ENCODE results near the gene RRAS.
"Not testable (repeated sequence)": the region's sequence is repeated elsewhere in the genome, so short reads cannot be mapped to it uniquely, and the experiment has no call there.

The RRAS gene

DNA sequence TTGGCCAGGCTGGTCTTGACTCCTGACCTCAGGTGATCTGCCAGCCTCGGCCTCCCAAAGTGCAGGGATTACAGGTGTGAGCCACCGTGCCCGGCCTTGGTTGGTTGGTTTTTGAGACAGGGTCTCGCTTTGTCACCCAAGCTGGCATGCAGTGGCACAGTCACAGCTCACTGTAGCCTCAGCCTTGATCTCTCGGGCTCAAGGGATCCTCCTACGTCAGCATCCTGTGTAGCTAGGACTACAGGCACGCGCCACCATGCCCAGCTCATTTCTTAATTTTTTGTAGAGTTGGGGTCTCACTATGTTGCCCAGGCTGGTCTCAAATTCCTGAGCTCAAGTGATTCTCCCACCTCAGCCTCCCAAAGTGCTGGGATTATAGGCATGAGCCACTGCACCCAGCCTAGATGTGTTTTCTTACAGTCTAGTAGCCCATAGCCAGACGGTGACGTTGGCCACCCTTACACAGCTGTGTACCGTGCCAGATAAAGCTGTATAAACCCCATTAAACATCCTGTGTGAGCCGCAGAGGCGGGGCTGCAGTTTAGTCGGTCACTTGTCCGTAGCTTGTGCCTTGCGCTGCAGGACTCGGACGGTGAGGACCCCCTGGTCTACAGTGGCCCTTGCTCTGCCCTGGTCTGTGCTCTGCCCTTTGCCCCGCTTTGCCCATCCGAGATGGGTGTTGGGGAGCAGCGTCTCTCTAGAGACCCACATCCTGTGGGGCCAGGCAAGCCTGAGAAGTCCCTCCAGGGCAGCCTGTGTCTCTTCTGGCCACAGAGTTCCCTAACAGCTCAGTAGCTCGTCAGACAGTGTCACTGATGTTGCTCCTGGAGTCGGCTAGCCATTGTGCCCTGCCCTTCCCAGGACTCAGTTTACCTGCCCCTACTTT, 15.9 kb upstream of the RRAS start:
- no peak for DNase-seq (ENCODE audit: low read depth in 2 of 2)

DNA sequence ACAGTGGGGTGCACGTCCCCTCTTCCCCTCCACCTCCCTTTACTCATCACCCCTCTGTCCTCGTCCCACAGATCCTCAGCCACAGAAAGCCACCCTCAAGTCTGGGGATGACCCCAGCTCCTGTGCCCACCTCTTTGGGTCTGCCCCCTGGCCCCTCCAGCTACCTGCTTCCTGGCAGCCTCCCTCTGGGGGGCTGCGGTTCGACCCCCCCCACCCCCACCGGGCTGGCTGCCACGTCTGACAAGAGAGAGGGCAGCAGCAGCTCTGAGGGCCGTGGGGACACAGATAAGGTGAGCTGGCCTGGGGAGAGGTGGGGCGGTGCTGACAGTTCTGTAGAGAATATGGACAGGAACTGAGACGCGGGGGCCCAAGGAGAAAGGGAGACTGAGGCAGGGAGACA, 14.6 kb upstream of the RRAS start:
- no peak for DNase-seq (ENCODE audit: low read depth in 2 of 2)

DNA sequence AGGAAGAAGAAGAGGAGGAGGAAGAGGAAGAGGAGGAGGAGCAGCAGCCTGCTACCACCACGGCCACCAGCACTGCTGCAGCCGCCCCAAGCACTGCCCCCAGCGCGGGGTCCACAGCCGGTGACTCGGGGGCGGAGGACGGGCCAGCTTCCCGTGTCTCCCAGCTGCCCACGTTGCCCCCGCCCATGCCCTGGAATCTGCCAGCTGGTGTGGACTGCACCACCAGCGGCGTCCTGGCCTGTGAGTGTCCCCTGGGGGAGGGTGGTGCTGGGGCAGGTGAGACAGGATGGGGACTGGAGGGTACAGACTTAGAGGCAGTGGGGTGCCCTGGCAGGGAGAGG, 13.5 kb upstream of the RRAS start:
- no peak for DNase-seq (ENCODE audit: low read depth in 2 of 2)

GRCh38 chr19:49652551-49653465, 12.9 kb upstream of the RRAS start:
- no peak for DNase-seq (ENCODE audit: low read depth in 2 of 2)

- no peak for DNase-seq (ENCODE audit: low read depth in 2 of 2)
Measured at GRCh38 chr19:49651820-49652550, 12.0 kb upstream of the RRAS start.

DNA sequence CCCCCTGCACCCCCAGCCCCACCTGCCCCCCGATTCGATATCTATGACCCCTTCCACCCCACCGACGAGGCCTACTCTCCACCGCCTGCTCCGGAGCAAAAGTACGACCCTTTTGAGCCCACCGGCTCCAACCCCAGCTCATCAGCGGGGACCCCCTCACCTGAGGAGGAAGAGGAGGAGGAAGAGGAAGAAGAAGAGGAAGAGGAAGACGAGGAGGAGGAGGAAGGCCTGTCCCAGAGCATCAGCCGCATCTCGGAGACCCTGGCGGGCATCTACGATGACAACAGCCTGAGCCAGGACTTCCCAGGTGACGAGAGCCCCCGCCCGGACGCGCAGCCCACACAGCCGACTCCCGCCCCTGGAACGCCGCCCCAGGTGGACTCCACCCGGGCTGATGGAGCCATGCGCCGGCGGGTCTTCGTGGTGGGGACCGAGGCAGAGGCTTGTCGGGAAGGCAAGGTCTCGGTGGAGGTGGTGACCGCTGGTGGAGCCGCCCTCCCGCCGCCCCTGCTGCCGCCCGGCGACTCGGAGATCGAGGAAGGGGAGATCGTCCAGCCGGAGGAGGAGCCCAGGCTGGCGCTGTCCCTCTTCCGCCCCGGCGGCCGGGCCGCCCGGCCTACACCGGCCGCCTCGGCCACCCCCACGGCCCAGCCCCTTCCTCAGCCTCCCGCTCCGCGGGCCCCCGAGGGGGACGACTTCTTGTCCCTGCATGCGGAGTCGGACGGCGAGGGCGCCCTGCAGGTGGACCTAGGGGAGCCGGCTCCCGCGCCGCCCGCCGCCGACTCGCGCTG, 11.3 kb upstream of the RRAS start:
- no peak for DNase-seq (ENCODE audit: low read depth in 2 of 2)

- DNase-seq (ENCODE audit: low read depth in 2 of 2): no peak
Measured at GRCh38 chr19:49646586-49646985, 6.6 kb upstream of the RRAS start.

- no peak for DNase-seq (ENCODE audit: low read depth in 2 of 2)
Measured at GRCh38 chr19:49645995-49646394, 6.1 kb upstream of the RRAS start.

DNA sequence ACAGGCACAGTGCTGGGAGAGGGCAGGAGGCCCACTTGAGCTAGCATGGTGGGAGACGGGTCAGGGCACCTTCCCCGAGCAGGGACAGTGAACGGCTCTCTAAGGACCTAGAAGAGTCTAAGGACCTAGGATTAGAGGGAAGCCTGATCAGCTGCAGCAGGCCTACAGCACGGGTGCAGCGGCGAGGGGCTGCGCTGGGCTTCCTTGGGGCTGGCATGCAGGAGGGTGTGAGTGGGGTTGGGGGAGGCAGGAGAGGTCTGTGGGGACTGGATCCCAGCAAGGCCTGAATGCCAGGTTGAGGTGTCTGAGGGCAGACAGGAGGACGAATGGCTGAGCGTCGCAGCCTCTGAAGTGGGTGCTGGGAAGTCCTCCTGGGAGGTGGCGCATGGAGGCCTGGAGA, 5.6 kb upstream of the RRAS start:
- no peak for DNase-seq (ENCODE audit: low read depth in 2 of 2)

GRCh38 chr19:49643466-49643865, 3.5 kb upstream of the RRAS start:
- DNase-seq (ENCODE audit: low read depth in 2 of 2): no peak

- no peak for DNase-seq (ENCODE audit: low read depth in 2 of 2)
Measured at GRCh38 chr19:49642492-49643035, 2.6 kb upstream of the RRAS start.

- DNase-seq (ENCODE audit: low read depth in 2 of 2): peak; percentile 98
Measured at GRCh38 chr19:49641688-49642491, 1.9 kb upstream of the RRAS start, which contains the start of gene SCAF1. SCAF1 (plus strand) TSS chr19:49642209; CDS start chr19:49645027, 2,818 bp downstream.

DNA sequence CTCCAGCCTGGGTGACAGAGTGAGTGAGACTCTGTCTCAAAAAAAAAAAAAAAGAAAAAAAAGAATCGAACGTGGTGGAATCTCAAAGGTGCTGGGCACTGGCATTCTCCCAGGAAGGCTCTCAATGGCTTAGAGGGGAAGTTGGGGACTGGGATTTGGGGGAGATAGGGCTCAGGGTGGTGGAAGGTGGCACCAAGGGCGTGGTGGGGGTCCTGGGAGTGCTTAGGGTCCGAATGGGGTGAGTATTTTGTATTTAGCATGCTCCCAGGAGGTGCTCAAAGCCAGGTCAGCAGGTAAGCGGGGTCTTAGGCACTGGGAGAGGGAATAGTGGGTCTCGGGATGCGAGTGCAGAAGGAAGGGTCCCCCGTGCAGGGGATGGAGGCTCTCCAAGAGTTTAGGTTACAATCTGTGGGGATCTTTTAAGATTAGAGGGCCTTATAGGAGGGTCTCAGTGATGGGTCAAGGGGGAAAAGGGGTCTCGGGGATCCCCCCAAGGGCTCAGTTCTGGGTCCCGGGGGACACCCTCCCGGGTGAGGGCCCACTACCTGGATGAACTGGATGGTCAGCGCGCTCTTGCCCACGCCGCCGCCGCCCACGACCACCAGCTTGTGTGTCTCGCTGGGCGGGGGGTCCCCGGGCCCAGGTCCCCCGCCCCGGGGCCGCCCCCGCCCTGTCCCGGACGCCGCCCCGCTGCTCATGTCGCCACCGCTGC, 386 bp downstream of the RRAS start:
- no peak for DNase-seq (ENCODE audit: low read depth in 2 of 2)

DNA sequence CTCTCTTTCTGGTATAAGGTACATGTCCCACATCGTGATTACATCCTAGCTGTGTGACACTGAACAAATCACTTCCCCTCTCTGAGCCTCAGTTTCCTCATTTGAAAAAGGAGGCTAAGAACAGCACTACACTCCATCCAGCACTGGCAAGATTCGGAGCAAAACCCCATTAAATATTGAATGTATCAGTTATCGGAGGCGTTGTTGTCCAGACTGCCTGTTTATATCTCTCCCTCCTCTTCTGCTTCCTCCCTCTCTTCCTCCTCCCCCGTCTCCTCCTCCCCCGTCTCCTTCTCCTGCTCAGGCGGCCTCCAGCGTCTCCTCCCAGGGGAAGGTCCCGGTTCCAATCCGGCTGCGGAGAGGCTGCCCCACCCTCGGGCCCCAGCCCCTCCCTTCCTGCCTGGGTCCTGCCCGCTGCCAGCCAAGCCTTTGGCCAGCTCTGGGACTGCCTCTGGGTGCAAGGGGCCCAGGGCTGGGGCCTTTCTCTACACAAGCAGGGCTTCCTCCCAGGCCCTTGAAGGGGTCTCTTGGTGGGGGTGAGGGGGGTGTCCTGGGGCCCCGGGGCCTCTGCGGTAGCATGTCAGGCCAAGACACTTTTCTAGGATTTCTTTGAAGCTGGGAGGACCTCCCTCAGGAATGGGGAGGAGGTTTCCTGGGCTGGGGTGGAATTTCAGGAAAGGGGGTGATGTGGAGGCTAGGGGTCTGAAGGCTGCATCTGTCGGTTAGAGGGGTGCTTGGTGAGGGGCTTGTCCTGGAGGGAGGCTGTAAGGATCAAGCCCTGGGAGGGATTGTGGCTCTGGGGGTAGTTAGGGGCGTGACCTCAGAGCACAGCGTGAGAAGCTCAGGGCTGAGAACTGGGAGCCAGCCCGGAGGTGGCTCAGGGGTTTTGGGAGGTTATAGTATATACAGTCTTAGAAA, 1.9 kb downstream of the RRAS start:
- DNase-seq (ENCODE audit: low read depth in 2 of 2): no peak

- no peak for DNase-seq (ENCODE audit: low read depth in 2 of 2)
Measured at GRCh38 chr19:49636233-49636932, 3.6 kb downstream of the RRAS start.

DNA sequence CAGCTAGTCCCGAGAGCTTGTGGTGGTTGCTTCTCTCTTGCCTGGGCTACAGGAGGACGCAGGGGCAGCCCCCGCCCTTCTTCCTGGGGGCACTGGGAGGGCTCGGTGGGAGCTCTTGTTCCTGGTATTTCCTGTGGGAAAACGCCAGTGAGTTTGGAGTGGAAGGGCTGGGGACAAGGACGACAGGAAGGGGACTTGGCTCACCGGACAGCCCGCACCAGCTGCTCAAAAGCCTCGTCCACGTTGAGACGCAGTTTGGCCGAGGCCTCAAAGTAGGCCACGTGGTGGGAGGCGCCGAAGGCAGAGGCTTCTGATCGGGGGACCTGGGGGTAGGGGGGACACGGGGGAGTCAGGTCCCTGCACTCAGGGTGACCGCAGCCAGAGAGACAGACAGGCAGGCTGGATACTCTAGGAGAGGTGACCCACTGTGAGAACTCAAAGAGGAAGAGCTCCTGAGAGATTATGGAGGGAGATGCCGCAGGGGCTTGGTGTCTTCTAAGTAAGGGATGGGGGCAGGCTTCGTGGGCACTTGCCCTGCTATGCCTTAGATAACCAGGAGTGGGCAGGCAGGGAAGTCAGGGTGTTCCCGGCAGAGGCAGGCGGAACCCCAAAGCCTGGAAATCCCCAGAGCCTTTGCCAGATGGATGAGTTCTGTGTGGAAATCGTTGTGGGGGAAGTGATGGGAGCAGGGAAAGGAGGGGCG, 4.3 kb downstream of the RRAS start:
- DNase-seq (ENCODE audit: low read depth in 2 of 2): no peak

GRCh38 chr19:49633273-49633672, 6.7 kb downstream of the RRAS start:
- not testable (repeated sequence) for DNase-seq (ENCODE audit: low read depth in 2 of 2)
